Heart right ventricle (tissue), 16 donors: Measurements from ENCODE around the gene AFDN. TPM values are rescaled to one million over a fixed set of nuclear protein-coding genes. Genes with fewer than 3 reads are reported as not detected.

Experiments
- ATAC-seq, 8 donors: fragments of 200-7000 bp; cut with Tn5 transposase; one replicate each; pipeline ENCODE4 v1.9.1; 2020; ENCODE audit warnings: mild to moderate bottlenecking in 8 of 8, moderate library complexity in 8 of 8, moderate number of reproducible peaks in 1 of 8
- DNase-seq, 2 donors: peaks; one replicate each; pipeline ENCODE4 v3.0.0-alpha.2; 2020
- H3K27ac ChIP-seq, 10 donors: fragments of 200-600 bp; sonication (generic) in 2 of 10; one replicate each; pipeline versions ENCODE4 v1.5.0 to v1.8.0; 2020 to 2022; ENCODE audit warnings: mild to moderate bottlenecking in 3 of 10
- H3K27me3 ChIP-seq, 7 donors: fragments of 200-600 bp; one replicate each; pipeline ENCODE4 v1.8.0; 2021 to 2022; ENCODE audit warnings: mild to moderate bottlenecking in 2 of 7
- H3K36me3 ChIP-seq, 9 donors: fragments of 200-600 bp; sonication (generic) in 1 of 9; one replicate each; pipeline versions ENCODE4 v1.5.0 to v1.8.0; 2020 to 2022; ENCODE audit warnings: mild to moderate bottlenecking in 2 of 9
- H3K4me1 ChIP-seq, 9 donors: fragments of 200-600 bp; sonication (generic) in 1 of 9; one replicate each; pipeline versions ENCODE4 v1.5.0 to v1.8.0; 2020 to 2022; ENCODE audit warnings: mild to moderate bottlenecking in 4 of 9
- H3K4me3 ChIP-seq, 10 donors: fragments of 200-600 bp; sonication (generic) in 2 of 10; one replicate each; pipeline versions ENCODE4 v1.5.0 to v1.8.0; 2020 to 2022; ENCODE audit warnings: mild to moderate bottlenecking in 7 of 10, moderate library complexity in 2 of 10
- H3K9me3 ChIP-seq, 11 donors: fragments of 200-600 bp in 10 of 11; sonication (generic) in 2 of 11; one replicate each; pipeline versions ENCODE4 v1.5.0 to v1.8.0; 2013 to 2022; ENCODE audit warnings: mild to moderate bottlenecking in 2 of 11, control low read depth in 1 of 11, moderate library complexity in 1 of 11
- WGBS, 2 donors: extraction: QIAGEN DNeasy Blood & Tissue Kit; methylation state at CpG; one replicate each; pipeline ENCODE4 v1.1.7; 2013; ENCODE audit warnings: inconsistent platforms in 1 of 2; 5-methylcytosine and 5-hydroxymethylcytosine counted together
- intact Hi-C, 10 donors: fragments of 100-400 bp; cut with DNase I; formaldehyde crosslinking; loops; one replicate each; pipeline versions ENCODE4 v1.11.1 to v1.14.2; 2022
- polyA plus RNA-seq, 2 donors: library from polyadenylated mRNA; stranded (reverse); fragments of 200-250 nt; gene quantifications; one replicate each; pipeline ENCODE4 v1.2.3, GENCODE V29; 2013
- total RNA-seq, 10 donors: library from RNA; stranded (reverse); fragmentation: NEBNext Ultra II Directional in 3 of 10; extraction: Animal tissue kit (Norgen Biotek cat#: 25700) in 3 of 10; gene quantifications; one replicate each; pipeline versions ENCODE4 v1.2.1 to v1.2.4, GENCODE V29; 2021 to 2023
- TF ChIP-seq, protein P1 (sequence below), 9 donors: fragments of 200-600 bp; sonication (generic) in 2 of 9; IDR thresholded peaks; one replicate each; pipeline versions ENCODE4 v1.5.0 to v1.8.0; 2021 to 2022; ENCODE audit warnings: antibody characterized with exemption in 9 of 9, mild to moderate bottlenecking in 5 of 9, moderate library complexity in 1 of 9
- donor health status: Arrhythmogenic right ventricular cardiomyopathy.
- donor health status: ischemic (EF 13 %, LVEDD 7.1; RV severe dilation, severe dysfunction).
- donor health status: healthy with polysubstance abuse.
- donor health status: DM: no; HTN: yes; CAD: no.
- donor health status: DM: no; HTN: no; CAD: no.
- donor health status: ischemic (EF 25% LVEDD 6.9; RV normal size, moderate dysfunction).
- donor health status: ischemic (EF 25% LVEDD 5.7; RV mildly dilated, moderate dysfunction).
- donor health status: healthy.
- donor health status: DM: yes; HTN: yes; CAD: no.
- donor health status: Ischemic cardiomyopathy.
- donor health status: ischemic (EF 35%, LVEDD 5.7; RV mildly dilated, moderate dysfunction).
- donor health status: nonischemic (EF 11% LVEDD 7.7; RV severe dilation, severe dysfunction).
- donor health status: DM: yes; HTN: yes; CAD: no.
- donor health status: PGD.
- donor health status: ischemic (EF 29% LVEDD 5.4; RV normal size, mild dysfunction).
- donor health status: nonischemic (EF 23%, LVEDD 6.1; RV moderate dilation, normal function).

The AFDN gene
- total and polyA plus RNA-seq, 12 donors = 17.4 to 79.9 (median 58.0) TPM

GRCh38 chr6:167948716-167949115 is 122.0 kb downstream of the AFDN start:
- Histone ChIP-seq H3K36me3 (peaks cover 0 to 100% (median 81%) of the 10 kb centered on the region in 9 donors), H3K27me3 (no peaks in the 10 kb centered on the region), H3K9me3 (no peaks in the 10 kb centered on the region), H3K4me1 (peaks cover 0 to 18% (median 0%) of the 10 kb centered on the region in 9 donors), H3K4me3 (no peak overlapping the region), H3K27ac (no peak overlapping the region)
- intact Hi-C loops = no loop called here
- WGBS, 2 donors = 74 to 77% methylated on average over 4 of the region's 4 CpGs
- TF ChIP-seq, protein P1, sequence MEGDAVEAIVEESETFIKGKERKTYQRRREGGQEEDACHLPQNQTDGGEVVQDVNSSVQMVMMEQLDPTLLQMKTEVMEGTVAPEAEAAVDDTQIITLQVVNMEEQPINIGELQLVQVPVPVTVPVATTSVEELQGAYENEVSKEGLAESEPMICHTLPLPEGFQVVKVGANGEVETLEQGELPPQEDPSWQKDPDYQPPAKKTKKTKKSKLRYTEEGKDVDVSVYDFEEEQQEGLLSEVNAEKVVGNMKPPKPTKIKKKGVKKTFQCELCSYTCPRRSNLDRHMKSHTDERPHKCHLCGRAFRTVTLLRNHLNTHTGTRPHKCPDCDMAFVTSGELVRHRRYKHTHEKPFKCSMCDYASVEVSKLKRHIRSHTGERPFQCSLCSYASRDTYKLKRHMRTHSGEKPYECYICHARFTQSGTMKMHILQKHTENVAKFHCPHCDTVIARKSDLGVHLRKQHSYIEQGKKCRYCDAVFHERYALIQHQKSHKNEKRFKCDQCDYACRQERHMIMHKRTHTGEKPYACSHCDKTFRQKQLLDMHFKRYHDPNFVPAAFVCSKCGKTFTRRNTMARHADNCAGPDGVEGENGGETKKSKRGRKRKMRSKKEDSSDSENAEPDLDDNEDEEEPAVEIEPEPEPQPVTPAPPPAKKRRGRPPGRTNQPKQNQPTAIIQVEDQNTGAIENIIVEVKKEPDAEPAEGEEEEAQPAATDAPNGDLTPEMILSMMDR (IDR thresholded peaks at IDR 0.05) = no peak
- no peak for ATAC-seq
- no peak for DNase-seq

- H3K27ac ChIP-seq = peak overlapping the region in 1 of 10 donors; percentile 15
- intact Hi-C loops = no loop called here
- no peaks in the 10 kb centered on the region for H3K27me3 ChIP-seq
- DNase-seq (no peak), ATAC-seq (no peak)
- H3K36me3 ChIP-seq = peaks cover 0 to 100% (median 77%) of the 10 kb centered on the region in 9 donors
- no peaks in the 10 kb centered on the region for H3K9me3 ChIP-seq
- TF ChIP-seq, protein P1 (IDR thresholded peaks at IDR 0.05) = no peak
- 75 to 76% methylated on average over 7 of the region's 7 CpGs for WGBS, 2 donors
- no peak overlapping the region for H3K4me3 ChIP-seq
- peaks cover 0 to 23% (median 0%) of the 10 kb centered on the region in 9 donors for H3K4me1 ChIP-seq
Measured at GRCh38 chr6:167949121-167949684, 122.5 kb downstream of the AFDN start.

DNA sequence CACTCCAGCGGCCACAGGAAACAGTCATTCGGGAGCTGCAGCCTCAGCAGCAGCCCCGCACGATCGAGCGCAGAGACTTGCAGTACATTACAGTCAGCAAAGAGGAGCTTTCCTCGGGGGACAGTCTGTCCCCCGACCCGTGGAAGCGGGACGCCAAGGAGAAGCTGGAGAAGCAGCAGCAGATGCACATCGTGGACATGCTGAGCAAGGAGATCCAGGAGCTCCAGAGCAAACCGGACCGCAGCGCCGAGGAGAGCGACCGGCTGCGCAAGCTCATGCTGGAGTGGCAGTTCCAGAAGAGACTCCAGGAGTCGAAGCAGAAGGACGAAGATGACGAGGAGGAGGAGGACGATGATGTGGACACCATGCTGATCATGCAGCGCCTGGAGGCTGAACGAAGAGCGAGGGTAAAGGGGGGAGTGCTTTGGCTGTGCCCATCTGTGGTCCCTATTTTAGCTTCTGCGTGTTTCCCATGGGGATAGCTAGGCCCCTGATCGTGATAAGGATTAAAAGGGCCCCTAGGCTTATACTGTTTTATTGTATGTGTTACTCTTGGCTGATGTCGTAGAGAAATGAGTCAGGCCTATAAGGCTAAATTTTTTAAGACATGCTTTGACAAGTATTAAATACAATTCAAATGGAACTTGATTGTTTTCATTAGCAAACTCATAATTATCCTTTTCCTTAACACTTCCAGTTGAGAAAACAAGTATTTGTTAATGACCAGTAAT is 125.2 kb downstream of the AFDN start:
- WGBS, 2 donors = 86 to 93% methylated on average over 29 of the region's 29 CpGs
- intact Hi-C loops = loop anchor here in 1 of 10 donors (10.0 kb wide), 1 partner anchor 83 kb away; no protein-coding TSS in a partner anchor

GRCh38 chr6:167952512-167952859 is 125.8 kb downstream of the AFDN start:
- peak overlapping the region in 1 of 10 donors; percentile 4 for H3K27ac ChIP-seq
- peaks cover 0 to 43% (median 11%) of the 10 kb centered on the region in 9 donors for H3K4me1 ChIP-seq
- no peak overlapping the region for H3K4me3 ChIP-seq
- no peaks in the 10 kb centered on the region for H3K27me3 ChIP-seq
- intact Hi-C loops = loop anchor here in 1 of 10 donors (10.0 kb wide), 1 partner anchor 82 kb away; no protein-coding TSS in a partner anchor
- peaks cover 0 to 100% (median 54%) of the 10 kb centered on the region in 9 donors for H3K36me3 ChIP-seq
- WGBS, 2 donors = 79 to 89% methylated on average over 1 of the region's 1 CpG
- no peak for ATAC-seq
- no peaks in the 10 kb centered on the region for H3K9me3 ChIP-seq
- no peak for DNase-seq
- TF ChIP-seq, protein P1 (IDR thresholded peaks at IDR 0.05) = no peak

More for the DNA sequence above, 125.2 kb downstream of the AFDN start:
- Histone ChIP-seq H3K36me3 (peaks cover 0 to 100% (median 60%) of the 10 kb centered on the region in 9 donors), H3K4me1 (peaks cover 0 to 38% (median 5%) of the 10 kb centered on the region in 9 donors), H3K27ac (peak overlapping the region in 1 of 10 donors; percentile 4), H3K27me3 (no peaks in the 10 kb centered on the region), H3K9me3 (no peaks in the 10 kb centered on the region), H3K4me3 (no peak overlapping the region)
- ATAC-seq (peak in 1 of 8 donors; percentile 27), DNase-seq (no peak)
- TF ChIP-seq, protein P1 (IDR thresholded peaks at IDR 0.05) = no peak
